Endothelial cell of umbilical vein (primary cell): ENCODE data around the gene ANO6. TPM values are rescaled to one million over a fixed set of nuclear protein-coding genes. Genes with fewer than 3 reads are reported as not detected.

Source experiments
- BruUV-seq: library from RNA; stranded (reverse); fragments of 400-500 nt; replicated peaks from 2 replicates; lab custom pipeline; 2021; lab: Mats Ljungman, UMichigan
- CTCF ChIA-PET: fragments of 300-600, 350-600 bp; sonication (Branson Sonifier 250); formaldehyde crosslinking; loops from one replicate; lab custom pipeline; 2021; ENCODE audit warnings: antibody characterized with exemption, inconsistent platforms; lab: Charles Lee
- POLR2A ChIA-PET: fragments of 300-600, 350-600 bp; sonication (Branson Sonifier 250); formaldehyde crosslinking; loops from one replicate; lab custom pipeline; 2021; ENCODE audit warnings: antibody characterized with exemption, inconsistent platforms; lab: Charles Lee
- DNase-seq: peaks from one replicate; pipeline ENCODE4 v3.0.0-alpha.2; 2011; ENCODE audit warnings: low read depth, low spot score
- FAIRE-seq: peaks from 2 replicates; lab custom pipeline; 2011; peaks lifted over from hg19 to GRCh38; lab: Jason Lieb, UNC
- H2AFZ ChIP-seq: 2 replicates; pipeline ENCODE4 v1.6.0; 2012; ENCODE audit warnings: low read depth, low read length, control low read depth, inconsistent platforms
- H3K27ac ChIP-seq: 2 replicates; pipeline ENCODE4 v1.5.1; 2011; ENCODE audit warnings: low read depth, mild to moderate bottlenecking, control low read depth, low read length, moderate library complexity; ENCODE audit not compliant: insufficient read depth
- H3K27me3 ChIP-seq, 2 experiments: 2 replicates each; pipeline versions ENCODE4 v1.6.0 to v1.6.1; 2011; ENCODE audit warnings: low read length in 2 of 2, mixed read lengths in 1 of 2; ENCODE audit not compliant: control insufficient read depth in 2 of 2, insufficient read depth in 2 of 2
- H3K36me3 ChIP-seq, 2 experiments: 2 replicates in 1 of 2; 3 replicates in 1 of 2; pipeline ENCODE4 v1.5.1; 2011; ENCODE audit warnings: low read length in 2 of 2, mild to moderate bottlenecking in 1 of 2, moderate library complexity in 1 of 2; ENCODE audit not compliant: control insufficient read depth in 2 of 2, insufficient read depth in 2 of 2; ENCODE audit errors: extremely low read depth in 1 of 2
- H3K4me1 ChIP-seq: 3 replicates; pipeline ENCODE4 v1.5.1; 2011; ENCODE audit warnings: mild to moderate bottlenecking, low read length; ENCODE audit not compliant: control insufficient read depth, insufficient read depth; ENCODE audit errors: extremely low read depth
- H3K4me2 ChIP-seq: 2 replicates; pipeline ENCODE4 v1.6.1; 2011; ENCODE audit warnings: low read length, control low read depth, mixed read lengths; ENCODE audit not compliant: insufficient read depth
- H3K4me3 ChIP-seq, 3 experiments: fragments of 200-600 bp in 1 of 3; sonication (generic), shearing (Covaris generic) in 1 of 3; replicated peaks in 1 of 3; 2 replicates each; pipeline ENCODE4 v1.5.1; 2011 to 2016; ENCODE audit warnings: control low read depth in 3 of 3, low read length in 3 of 3, mild to moderate bottlenecking in 2 of 3, inconsistent platforms in 1 of 3, low read depth in 1 of 3, moderate library complexity in 1 of 3; ENCODE audit not compliant: insufficient read depth in 1 of 3
- H3K79me2 ChIP-seq: 2 replicates; pipeline ENCODE4 v1.6.0; 2012; ENCODE audit warnings: low read length, inconsistent platforms; ENCODE audit not compliant: control insufficient read depth, insufficient read depth
- H3K9ac ChIP-seq: replicated peaks from 2 replicates; pipeline ENCODE3; 2011; ENCODE audit warnings: low read length, control low read depth; ENCODE audit not compliant: insufficient read depth; ENCODE audit errors: extremely low read depth
- H3K9me1 ChIP-seq: replicated peaks from 3 replicates; pipeline ENCODE4 v1.6.0; 2011; ENCODE audit warnings: mild to moderate bottlenecking, low read length; ENCODE audit not compliant: control insufficient read depth, insufficient read depth; ENCODE audit errors: extremely low read depth
- H3K9me3 ChIP-seq: replicated peaks from 2 replicates; pipeline ENCODE4 v1.5.1; 2012; ENCODE audit warnings: low read length, inconsistent platforms; ENCODE audit not compliant: control insufficient read depth, insufficient read depth
- H4K20me1 ChIP-seq: replicated peaks from 2 replicates; pipeline ENCODE3; 2011; ENCODE audit warnings: mild to moderate bottlenecking, low read length; ENCODE audit not compliant: control insufficient read depth, insufficient read depth; ENCODE audit errors: extremely low read depth
- EZH2 ChIP-seq: IDR thresholded peaks from 2 replicates; pipeline ENCODE4 v1.6.1; 2012; ENCODE audit warnings: borderline replicate concordance, low read depth, mild to moderate bottlenecking, moderate library complexity, low read length, inconsistent platforms; ENCODE audit not compliant: severe bottlenecking
- FOS ChIP-seq: IDR thresholded peaks from 2 replicates; pipeline ENCODE4 v1.6.1; 2011; ENCODE audit warnings: mild to moderate bottlenecking, low read length, moderate library complexity, borderline replicate concordance; ENCODE audit not compliant: insufficient read depth
- GATA2 ChIP-seq: IDR thresholded peaks from 2 replicates; pipeline ENCODE4 v1.7.0; 2011; ENCODE audit warnings: low read depth, mild to moderate bottlenecking, moderate library complexity, mixed read lengths, low read length; ENCODE audit not compliant: insufficient read length, insufficient read depth
- JUN ChIP-seq: IDR thresholded peaks from 2 replicates; pipeline ENCODE4 v1.6.1; 2011; ENCODE audit warnings: borderline replicate concordance, low read depth; ENCODE audit not compliant: insufficient read length, insufficient read depth
- MYC ChIP-seq: IDR thresholded peaks from one replicate; pipeline ENCODE4 v1.6.1; 2011; ENCODE audit warnings: mild to moderate bottlenecking, low read depth, low read length
- POLR2A ChIP-seq: IDR thresholded peaks from 2 replicates; pipeline ENCODE4 v1.6.1; 2012; ENCODE audit warnings: low read depth, mild to moderate bottlenecking, control low read depth, low read length
- POLR2AphosphoS5 ChIP-seq: IDR thresholded peaks from 2 replicates; pipeline ENCODE4 v1.6.1; 2012; ENCODE audit warnings: low read depth, mild to moderate bottlenecking, control low read depth, low read length, moderate library complexity; ENCODE audit not compliant: insufficient read depth
- dilution Hi-C: fragments of 300-500 bp; cut with MboI; formaldehyde crosslinking; loops from one replicate; pipeline ENCODE4 v1.15.0; 2019; ENCODE audit warnings: low sequenced_read_pairs; ENCODE audit not compliant: extremely low pct_ligation_motif_present
- intact Hi-C: fragments of 100-400 bp; cut with micrococcal nuclease; formaldehyde crosslinking; loops from one replicate; pipeline ENCODE4 v1.10.0; 2022
- polyA plus RNA-seq, 4 experiments: library from polyadenylated mRNA; depleted of rRNA in 3 of 4; stranded (reverse) in 3 of 4; unstranded in 1 of 4; fragments of >200 nt; gene quantifications; 2 replicates each; pipeline versions ENCODE4 v1.2.1 to v1.2.3, GENCODE V29; 2011 to 2012; ENCODE audit warnings: missing spikeins in 1 of 4
- total RNA-seq: library from RNA; stranded (reverse); gene quantifications from 2 replicates; pipeline ENCODE4 v1.2.3, GENCODE V29; 2021
- TF ChIP-seq, protein P1 (sequence below), 2 donors: IDR thresholded peaks; 1 replicate in 1 of 2; 2 replicates in 1 of 2; pipeline ENCODE4 v1.5.1; 2011; ENCODE audit warnings: low read length in 2 of 2, mild to moderate bottlenecking in 2 of 2, moderate library complexity in 2 of 2, control low read depth in 1 of 2, inconsistent platforms in 1 of 2, low read depth in 1 of 2; ENCODE audit not compliant: insufficient read depth in 1 of 2; ENCODE audit errors: extremely low read depth in 1 of 2
- TF ChIP-seq, protein P2 (sequence below): IDR thresholded peaks from 2 replicates; pipeline ENCODE4 v1.6.1; 2011; ENCODE audit not compliant: insufficient read depth, insufficient read length

ANO6 gene
- total and polyA plus RNA-seq, 2 donors (not counting 3 experiments of a cell fraction or from before 2014, with no cell fraction given), result 21.3 to 67.6 TPM

DNA sequence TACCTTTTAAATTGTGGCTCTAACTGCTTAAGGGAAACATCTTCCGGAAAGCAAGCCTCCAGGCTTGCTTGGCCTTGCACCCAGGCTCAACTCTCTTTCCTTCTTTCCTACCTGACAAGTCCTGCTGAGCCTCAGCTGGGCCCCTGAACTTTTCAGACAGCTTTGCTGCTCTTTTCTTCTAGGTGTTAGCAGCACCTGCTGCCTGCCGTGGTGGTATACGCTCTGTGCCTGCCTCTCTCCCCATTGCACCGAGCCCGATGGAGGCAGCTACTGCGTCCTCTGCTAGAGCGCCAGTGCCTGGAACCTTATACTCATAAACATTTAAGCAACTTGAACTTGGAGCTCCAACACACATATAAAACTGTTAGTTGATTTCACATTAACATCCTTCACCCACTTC is 195.7 kb downstream of the ANO6 start:
- H3K4me2 ChIP-seq, result no peak overlapping the region
- no peaks in the 10 kb centered on the region for H4K20me1 ChIP-seq
- H3K9me1 ChIP-seq, result no peaks in the 10 kb centered on the region
- intact Hi-C loops, result no loop called here
- no peak overlapping the region for H3K27ac ChIP-seq
- H3K9me3 ChIP-seq, result no peaks in the 10 kb centered on the region
- H3K27me3 ChIP-seq, result no peaks in the 10 kb centered on the region
- no peak overlapping the region for H3K9ac ChIP-seq
- H3K4me1 ChIP-seq, result peaks cover 3% of the 10 kb centered on the region
- H3K4me3 ChIP-seq, result no peak overlapping the region
- ChIA-PET CTCF (interaction anchor here (1.4 kb wide), 1 partner anchor 24 kb away, joined by 4 read pairs; no protein-coding TSS in a partner anchor), POLR2A (no interaction called here)
- DNase-seq (no peak), FAIRE-seq (no peak)
- dilution Hi-C loops, result no loop called here
- H3K79me2 ChIP-seq, result no peaks in the 10 kb centered on the region
- no peak for TF ChIP-seq MYC
- TF ChIP-seq, protein P1, sequence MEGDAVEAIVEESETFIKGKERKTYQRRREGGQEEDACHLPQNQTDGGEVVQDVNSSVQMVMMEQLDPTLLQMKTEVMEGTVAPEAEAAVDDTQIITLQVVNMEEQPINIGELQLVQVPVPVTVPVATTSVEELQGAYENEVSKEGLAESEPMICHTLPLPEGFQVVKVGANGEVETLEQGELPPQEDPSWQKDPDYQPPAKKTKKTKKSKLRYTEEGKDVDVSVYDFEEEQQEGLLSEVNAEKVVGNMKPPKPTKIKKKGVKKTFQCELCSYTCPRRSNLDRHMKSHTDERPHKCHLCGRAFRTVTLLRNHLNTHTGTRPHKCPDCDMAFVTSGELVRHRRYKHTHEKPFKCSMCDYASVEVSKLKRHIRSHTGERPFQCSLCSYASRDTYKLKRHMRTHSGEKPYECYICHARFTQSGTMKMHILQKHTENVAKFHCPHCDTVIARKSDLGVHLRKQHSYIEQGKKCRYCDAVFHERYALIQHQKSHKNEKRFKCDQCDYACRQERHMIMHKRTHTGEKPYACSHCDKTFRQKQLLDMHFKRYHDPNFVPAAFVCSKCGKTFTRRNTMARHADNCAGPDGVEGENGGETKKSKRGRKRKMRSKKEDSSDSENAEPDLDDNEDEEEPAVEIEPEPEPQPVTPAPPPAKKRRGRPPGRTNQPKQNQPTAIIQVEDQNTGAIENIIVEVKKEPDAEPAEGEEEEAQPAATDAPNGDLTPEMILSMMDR (IDR thresholded peaks at IDR 0.05; ENCODE audit: extremely low read depth in 1 of 2, insufficient read depth in 1 of 2, low read depth in 1 of 2, low read length in 2 of 2), result no peak
- no peak for TF ChIP-seq POLR2A
- TF ChIP-seq EZH2, result no peak
- TF ChIP-seq, protein P2, sequence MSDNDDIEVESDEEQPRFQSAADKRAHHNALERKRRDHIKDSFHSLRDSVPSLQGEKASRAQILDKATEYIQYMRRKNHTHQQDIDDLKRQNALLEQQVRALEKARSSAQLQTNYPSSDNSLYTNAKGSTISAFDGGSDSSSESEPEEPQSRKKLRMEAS, result no peak
- no peak for TF ChIP-seq GATA2
- no peak for TF ChIP-seq FOS
- TF ChIP-seq JUN, result no peak
- TF ChIP-seq POLR2AphosphoS5, result no peak
- no peak overlapping the region for H2AFZ ChIP-seq
- H3K36me3 ChIP-seq, result peaks cover 8 to 13% of the 10 kb centered on the region in 2 experiments
- no TSS peak for BruUV-seq
